Panc1 (cell line): ENCODE measurements around the gene DNMT3A. TPM values are rescaled to one million over a fixed set of nuclear protein-coding genes. Genes with fewer than 3 reads are reported as not detected.

Source experiments
- ATAC-seq: fragments of 200-7000 bp; cut with Tn5 transposase; 2 replicates; pipeline ENCODE4 v1.9.1; 2020; ENCODE audit warnings: mild to moderate bottlenecking, moderate library complexity
- BruUV-seq: library from RNA; stranded (reverse); fragments of 400-500 nt; replicated peaks from 2 replicates; lab custom pipeline; 2021; lab: Mats Ljungman, UMichigan
- CTCF ChIA-PET: fragments of 300-600 bp; sonication (Branson Sonifier 250); formaldehyde crosslinking; loops from one replicate; lab custom pipeline; 2022; ENCODE audit warnings: antibody characterized with exemption; lab: Charles Lee
- POLR2A ChIA-PET: fragments of 300-600 bp; sonication (Branson Sonifier 250); formaldehyde crosslinking; loops from one replicate; lab custom pipeline; 2022; ENCODE audit warnings: antibody characterized with exemption; lab: Charles Lee
- DNase-seq: peaks from one replicate; pipeline ENCODE4 v3.0.0-alpha.2; 2010; ENCODE audit warnings: low read depth, low spot score
- H3K27ac ChIP-seq: 2 replicates; pipeline ENCODE4 v1.5.1; 2011; ENCODE audit warnings: mild to moderate bottlenecking, low read length, inconsistent platforms
- H3K27me3 ChIP-seq: fragments of 200-500 bp; sonication (Bioruptor generic); 2 replicates; pipeline ENCODE4 v1.6.0; 2014; ENCODE audit warnings: low read length, inconsistent platforms; ENCODE audit not compliant: control insufficient read depth, insufficient read depth
- H3K36me3 ChIP-seq: fragments of 200-500 bp; sonication (Bioruptor generic); 2 replicates; pipeline ENCODE4 v1.5.1; 2014; ENCODE audit warnings: inconsistent platforms, mild to moderate bottlenecking, low read length, moderate library complexity; ENCODE audit not compliant: control insufficient read depth, insufficient read depth
- H3K4me1 ChIP-seq: 2 replicates; pipeline ENCODE4 v1.5.1; 2011; ENCODE audit warnings: inconsistent platforms, mild to moderate bottlenecking, low read length, moderate library complexity; ENCODE audit not compliant: control insufficient read depth, insufficient read depth
- H3K4me3 ChIP-seq, 2 experiments: 2 replicates each; pipeline ENCODE4 v1.5.1; 2011 to 2012; ENCODE audit warnings: low read depth in 2 of 2, low read length in 2 of 2, mild to moderate bottlenecking in 2 of 2, inconsistent platforms in 1 of 2, moderate library complexity in 1 of 2
- H3K9me3 ChIP-seq: fragments of 200-500 bp; sonication (Bioruptor generic); 2 replicates; pipeline ENCODE4 v1.5.1; 2014; ENCODE audit warnings: low read depth, mild to moderate bottlenecking, inconsistent platforms, low read length, moderate library complexity; ENCODE audit not compliant: control insufficient read depth, insufficient read depth
- CTCF ChIP-seq: fragments of 450-650 bp; IDR thresholded peaks from 2 replicates; pipeline ENCODE4 v1.5.1; 2017; ENCODE audit warnings: mild to moderate bottlenecking
- POLR2AphosphoS5 ChIP-seq: IDR thresholded peaks from 2 replicates; pipeline ENCODE4 v1.6.1; 2012; ENCODE audit warnings: mild to moderate bottlenecking, low read depth, low read length, moderate library complexity
- SIN3A ChIP-seq: IDR thresholded peaks from 2 replicates; pipeline ENCODE4 v1.6.1; 2012; ENCODE audit warnings: low read depth, mild to moderate bottlenecking, low read length, moderate library complexity, borderline replicate concordance; ENCODE audit not compliant: insufficient read depth
- TCF7L2 ChIP-seq: IDR thresholded peaks from 2 replicates; pipeline ENCODE4 v1.6.1; 2011; ENCODE audit warnings: mild to moderate bottlenecking, low read depth, low read length, inconsistent platforms
- in situ Hi-C: cut with HindIII; loops from 2 replicates; pipeline ENCODE4 v1.10.0; 2016; ENCODE audit warnings: low sequenced_read_pairs, low pct_unique_long_range_greater_than_20kb
- intact Hi-C: fragments of 100-400 bp; cut with micrococcal nuclease; formaldehyde crosslinking; loops from one replicate; pipeline ENCODE4 v1.10.0; 2022; ENCODE audit not compliant: unreplicated experiment
- total RNA-seq: library from RNA; stranded (reverse); gene quantifications from one replicate; pipeline ENCODE4 v1.2.1, GENCODE V29; 2021; ENCODE audit not compliant: unreplicated experiment
- TF ChIP-seq, protein P1 (sequence below), 2 experiments: IDR thresholded peaks; 2 replicates each; pipeline ENCODE4 v1.6.1; 2011 to 2012; ENCODE audit warnings: low read depth in 2 of 2, control low read depth in 1 of 2, low read length in 1 of 2, mild to moderate bottlenecking in 1 of 2, moderate library complexity in 1 of 2; ENCODE audit not compliant: insufficient read depth in 1 of 2

DNMT3A gene
- total RNA-seq, 1 experiment from 2014 or later: 29.3 TPM

DNA sequence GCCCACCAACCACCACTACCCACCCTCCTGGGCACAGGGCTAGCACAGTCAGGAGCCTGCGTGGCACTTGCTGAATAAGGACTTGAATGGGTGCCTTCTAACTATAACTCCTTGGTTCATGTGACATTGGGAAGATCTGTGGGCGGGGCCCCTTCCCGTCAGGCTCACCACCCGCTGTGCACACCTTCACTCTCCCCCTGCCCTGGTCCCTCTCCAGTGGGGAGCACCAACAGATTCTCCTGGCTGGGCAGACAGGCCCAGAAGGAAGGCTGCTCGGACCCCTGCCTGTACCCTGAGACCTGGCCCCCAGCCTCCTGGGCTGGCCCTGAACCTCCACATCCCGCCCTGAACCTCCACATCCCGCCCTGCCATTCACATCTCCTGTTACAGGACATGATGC lies 139.9 kb downstream of the DNMT3A start:
- in situ Hi-C loops: no loop called here
- POLR2A ChIA-PET: no interaction called here
- ATAC-seq: no peak

GRCh38 chr2:25201265-25201664 lies 140.5 kb downstream of the DNMT3A start:
- no peak for TF ChIP-seq TCF7L2
- no peak for TF ChIP-seq POLR2AphosphoS5
- TF ChIP-seq, protein P1, sequence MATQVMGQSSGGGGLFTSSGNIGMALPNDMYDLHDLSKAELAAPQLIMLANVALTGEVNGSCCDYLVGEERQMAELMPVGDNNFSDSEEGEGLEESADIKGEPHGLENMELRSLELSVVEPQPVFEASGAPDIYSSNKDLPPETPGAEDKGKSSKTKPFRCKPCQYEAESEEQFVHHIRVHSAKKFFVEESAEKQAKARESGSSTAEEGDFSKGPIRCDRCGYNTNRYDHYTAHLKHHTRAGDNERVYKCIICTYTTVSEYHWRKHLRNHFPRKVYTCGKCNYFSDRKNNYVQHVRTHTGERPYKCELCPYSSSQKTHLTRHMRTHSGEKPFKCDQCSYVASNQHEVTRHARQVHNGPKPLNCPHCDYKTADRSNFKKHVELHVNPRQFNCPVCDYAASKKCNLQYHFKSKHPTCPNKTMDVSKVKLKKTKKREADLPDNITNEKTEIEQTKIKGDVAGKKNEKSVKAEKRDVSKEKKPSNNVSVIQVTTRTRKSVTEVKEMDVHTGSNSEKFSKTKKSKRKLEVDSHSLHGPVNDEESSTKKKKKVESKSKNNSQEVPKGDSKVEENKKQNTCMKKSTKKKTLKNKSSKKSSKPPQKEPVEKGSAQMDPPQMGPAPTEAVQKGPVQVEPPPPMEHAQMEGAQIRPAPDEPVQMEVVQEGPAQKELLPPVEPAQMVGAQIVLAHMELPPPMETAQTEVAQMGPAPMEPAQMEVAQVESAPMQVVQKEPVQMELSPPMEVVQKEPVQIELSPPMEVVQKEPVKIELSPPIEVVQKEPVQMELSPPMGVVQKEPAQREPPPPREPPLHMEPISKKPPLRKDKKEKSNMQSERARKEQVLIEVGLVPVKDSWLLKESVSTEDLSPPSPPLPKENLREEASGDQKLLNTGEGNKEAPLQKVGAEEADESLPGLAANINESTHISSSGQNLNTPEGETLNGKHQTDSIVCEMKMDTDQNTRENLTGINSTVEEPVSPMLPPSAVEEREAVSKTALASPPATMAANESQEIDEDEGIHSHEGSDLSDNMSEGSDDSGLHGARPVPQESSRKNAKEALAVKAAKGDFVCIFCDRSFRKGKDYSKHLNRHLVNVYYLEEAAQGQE (IDR thresholded peaks at IDR 0.05; ENCODE audit: insufficient read depth in 1 of 2, low read depth in 2 of 2, low read length in 1 of 2): no peak
- TF ChIP-seq SIN3A: no peak
- no peak; the same call in 1 of the 2 replicates for TF ChIP-seq CTCF
- Histone ChIP-seq H3K9me3 (no peaks in the 10 kb centered on the region), H3K4me1 (no peaks in the 10 kb centered on the region), H3K27me3 (no peaks in the 10 kb centered on the region), H3K36me3 (no peaks in the 10 kb centered on the region), H3K4me3 (no peak overlapping the region), H3K27ac (no peak overlapping the region)
- intact Hi-C loops (no loop called here), in situ Hi-C loops (no loop called here)
- BruUV-seq: no TSS peak
- ATAC-seq (peak; percentile 83), DNase-seq (no peak)
- ChIA-PET CTCF (no interaction called here), POLR2A (interaction anchor here (0.7 kb wide), 1 partner anchor 652 kb away, joined by 3 read pairs; no protein-coding TSS in a partner anchor)

More for the DNA sequence above, 139.9 kb downstream of the DNMT3A start:
- CTCF ChIA-PET: no interaction called here
- no peak for DNase-seq
- no TSS peak for BruUV-seq
- Histone ChIP-seq H3K27ac (no peak overlapping the region), H3K27me3 (no peaks in the 10 kb centered on the region), H3K4me1 (no peaks in the 10 kb centered on the region), H3K9me3 (no peaks in the 10 kb centered on the region), H3K4me3 (no peak overlapping the region), H3K36me3 (no peaks in the 10 kb centered on the region)
- TF ChIP-seq POLR2AphosphoS5 (no peak), SIN3A (no peak), TCF7L2 (no peak), CTCF (no peak)
- TF ChIP-seq, protein P1 (IDR thresholded peaks at IDR 0.05; ENCODE audit: insufficient read depth in 1 of 2, low read depth in 2 of 2, low read length in 1 of 2): no peak
- intact Hi-C loops: no loop called here
